Measurements from ENCODE around the gene FHL3. TPM values are rescaled to one million over a fixed set of nuclear protein-coding genes. Genes with fewer than 3 reads are reported as not detected.

The FHL3 gene
- total and polyA plus RNA-seq, 2 donors (not counting 1 experiment from before 2014, with no cell fraction given): 0.15 to 2.2 TPM

GRCh38 chr1:38044221-38045215 is 39.2 kb upstream of the FHL3 start:
- Histone ChIP-seq H4K20me1 (ENCODE audit: control insufficient read depth, insufficient read depth, low read length, poor library complexity, severe bottlenecking) (no peaks in the 10 kb centered on the region), H3K79me2 (ENCODE audit: control insufficient read depth, insufficient read depth, low read length) (no peaks in the 10 kb centered on the region), H3K9me3 (ENCODE audit: control extremely low read depth in 1 of 3, control insufficient read depth in 2 of 3, insufficient read depth in 1 of 3, low read length in 2 of 3) (peaks cover 0 to 21% (median 0%) of the 10 kb centered on the region in 3 donors), H3K4me1 (ENCODE audit: control insufficient read depth in 2 of 2, insufficient read depth in 2 of 2, low read length in 2 of 2) (peaks cover 23 to 24% of the 10 kb centered on the region in 2 donors), H3K36me3 (replicated peaks in 1 of 2; ENCODE audit: control extremely low read depth in 1 of 2, control insufficient read depth in 1 of 2, extremely low read depth in 1 of 2, insufficient read depth in 2 of 2, low read length in 1 of 2) (no peaks in the 10 kb centered on the region), H2AFZ (ENCODE audit: insufficient read depth, low read depth, low read length, poor library complexity, severe bottlenecking) (no peak overlapping the region), H3K4me2 (replicated peaks; ENCODE audit: low read depth, low read length, poor library complexity, severe bottlenecking) (peak overlapping the region; percentile 97), H3K9ac (ENCODE audit: low read length) (peak overlapping the region; percentile 46), H3K27me3 (replicated peaks in 1 of 4; ENCODE audit: control extremely low read depth in 1 of 4, control insufficient read depth in 3 of 4, insufficient read depth in 4 of 4, low read length in 3 of 4) (peaks cover 0 to 61% (median 46%) of the 10 kb centered on the region in 4 experiments), H3K4me3 (ENCODE audit: control extremely low read depth in 1 of 5, extremely low read depth in 1 of 5, insufficient read depth in 1 of 5, low read depth in 2 of 5, low read length in 4 of 5) (peak overlapping the region in 3 of 5 experiments; percentile 29 to 55 (median 31)), H3K27ac (ENCODE audit: low read length in 2 of 2) (no peak overlapping the region)
- no peaks in the 10 kb centered on the region for H3K9me3 Mint-ChIP-seq (ENCODE audit: insufficient read depth)
- no peak overlapping the region for H3K27ac Mint-ChIP-seq
- TF ChIP-seq, protein P1, sequence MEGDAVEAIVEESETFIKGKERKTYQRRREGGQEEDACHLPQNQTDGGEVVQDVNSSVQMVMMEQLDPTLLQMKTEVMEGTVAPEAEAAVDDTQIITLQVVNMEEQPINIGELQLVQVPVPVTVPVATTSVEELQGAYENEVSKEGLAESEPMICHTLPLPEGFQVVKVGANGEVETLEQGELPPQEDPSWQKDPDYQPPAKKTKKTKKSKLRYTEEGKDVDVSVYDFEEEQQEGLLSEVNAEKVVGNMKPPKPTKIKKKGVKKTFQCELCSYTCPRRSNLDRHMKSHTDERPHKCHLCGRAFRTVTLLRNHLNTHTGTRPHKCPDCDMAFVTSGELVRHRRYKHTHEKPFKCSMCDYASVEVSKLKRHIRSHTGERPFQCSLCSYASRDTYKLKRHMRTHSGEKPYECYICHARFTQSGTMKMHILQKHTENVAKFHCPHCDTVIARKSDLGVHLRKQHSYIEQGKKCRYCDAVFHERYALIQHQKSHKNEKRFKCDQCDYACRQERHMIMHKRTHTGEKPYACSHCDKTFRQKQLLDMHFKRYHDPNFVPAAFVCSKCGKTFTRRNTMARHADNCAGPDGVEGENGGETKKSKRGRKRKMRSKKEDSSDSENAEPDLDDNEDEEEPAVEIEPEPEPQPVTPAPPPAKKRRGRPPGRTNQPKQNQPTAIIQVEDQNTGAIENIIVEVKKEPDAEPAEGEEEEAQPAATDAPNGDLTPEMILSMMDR (IDR thresholded peaks at IDR 0.05): no peak
- peak; percentile 81 for TF ChIP-seq EZH2 (IDR thresholded peaks at IDR 0.05; ENCODE audit: borderline replicate concordance, insufficient read depth, low read depth, low read length, poor library complexity, severe bottlenecking)
- no peak for ATAC-seq (ENCODE audit: low read depth)
- peaks cover 49% of the 10 kb centered on the region for H3K27me3 Mint-ChIP-seq
- peaks cover 16% of the 10 kb centered on the region for H3K4me1 Mint-ChIP-seq
- WGBS (ENCODE audit: insufficient coverage): 4% methylated on average over 49 of the region's 70 CpGs
- peak; percentile 36 for DNase-seq
- H3K4me3 Mint-ChIP-seq: peak overlapping the region; percentile 76
- intact Hi-C loops (cut with micrococcal nuclease): loop anchor here (5.0 kb wide), 2 partner anchors 428 to 1448 kb away; partner anchors contain the start of gene BMP8A
- ChIA-PET CTCF (interaction anchor here (0.8 to 0.9 kb wide), 2 partner anchors 23 to 56 kb away, joined by 3 read pairs; no protein-coding TSS in a partner anchor), POLR2A (no interaction called here)
